SKM-1 (cell line): Measurements from ENCODE around the gene ZCCHC14.
"Not testable (repeated sequence)": the region's sequence is repeated elsewhere in the genome, so short reads cannot be mapped to it uniquely, and the experiment has no call there.

Source experiments
- DNase-seq: peaks from one replicate; lab custom pipeline; 2025; ENCODE audit not compliant: unreplicated experiment; lab: John Stamatoyannopoulos, UW

Gene ZCCHC14

DNA sequence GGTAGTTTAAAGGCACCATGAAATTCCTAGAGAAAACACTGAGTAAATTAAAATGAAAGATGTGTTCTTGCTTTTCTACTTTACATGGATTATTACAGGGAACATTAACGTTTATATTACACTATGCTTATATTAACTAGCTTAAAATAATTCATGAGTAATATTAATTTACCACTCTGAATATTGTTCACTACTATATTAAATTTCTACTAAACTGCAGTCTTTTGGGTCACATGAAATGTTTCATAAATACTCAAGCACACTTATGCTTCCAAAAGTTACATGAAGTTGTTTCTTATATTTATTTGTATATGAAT is 104.0 kb downstream of the ZCCHC14 start:
- no peak for DNase-seq

DNA sequence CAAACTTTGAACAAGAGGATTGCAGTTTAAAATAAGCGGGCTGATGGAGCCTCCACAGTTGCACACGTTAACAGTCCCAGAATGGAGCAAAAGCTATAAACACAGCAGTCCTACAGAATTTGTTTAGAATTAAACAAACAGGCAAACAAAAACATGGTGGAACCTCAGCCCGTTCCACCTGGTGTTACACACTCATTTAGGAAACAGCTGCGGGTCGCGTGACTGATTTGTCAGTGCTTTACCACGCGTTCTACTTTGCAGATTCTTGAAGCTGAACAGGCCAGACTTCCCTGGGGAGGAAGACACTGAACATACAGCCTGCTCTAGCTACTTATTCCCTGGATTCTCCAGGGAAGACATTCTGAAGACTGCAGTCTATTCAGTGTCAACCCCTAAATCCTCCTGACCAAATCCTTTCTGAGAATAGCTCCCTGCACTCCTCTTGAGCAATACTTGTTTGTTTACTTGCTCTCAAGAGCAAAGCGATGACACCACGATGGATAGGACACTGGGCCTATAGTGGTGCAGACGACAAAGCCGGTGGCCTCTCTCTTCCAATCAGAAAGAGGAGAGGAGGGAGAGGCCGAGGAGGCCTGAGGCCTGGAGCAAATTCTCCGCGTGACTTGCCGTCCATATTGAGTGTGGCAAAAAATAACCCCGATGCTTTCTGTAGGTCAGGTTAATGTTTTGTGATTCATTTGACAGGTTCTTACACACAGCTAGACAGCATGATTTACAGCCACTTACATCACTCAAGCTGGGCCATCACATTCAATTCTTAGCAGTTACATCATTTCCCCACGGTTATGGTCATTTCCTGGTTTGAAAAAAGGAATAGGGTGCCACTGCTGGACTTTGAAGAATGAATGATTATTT is 104.6 kb downstream of the ZCCHC14 start:
- peak; percentile 92 for DNase-seq

DNA sequence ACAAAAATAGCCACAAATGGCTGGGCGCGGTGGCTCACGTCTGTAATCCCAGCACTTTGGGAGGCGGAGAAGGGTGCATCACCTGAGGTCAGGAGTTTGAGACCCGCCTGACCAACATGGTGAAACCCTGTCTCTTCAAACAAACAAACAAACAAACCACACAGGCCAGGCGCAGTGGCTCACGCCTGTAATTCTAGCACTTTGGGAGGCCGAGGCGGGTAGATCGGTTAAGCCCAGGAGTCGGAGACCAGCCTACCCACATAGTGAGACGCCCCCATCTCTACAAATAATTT is 108.0 kb downstream of the ZCCHC14 start:
- not testable (repeated sequence) for DNase-seq

DNA sequence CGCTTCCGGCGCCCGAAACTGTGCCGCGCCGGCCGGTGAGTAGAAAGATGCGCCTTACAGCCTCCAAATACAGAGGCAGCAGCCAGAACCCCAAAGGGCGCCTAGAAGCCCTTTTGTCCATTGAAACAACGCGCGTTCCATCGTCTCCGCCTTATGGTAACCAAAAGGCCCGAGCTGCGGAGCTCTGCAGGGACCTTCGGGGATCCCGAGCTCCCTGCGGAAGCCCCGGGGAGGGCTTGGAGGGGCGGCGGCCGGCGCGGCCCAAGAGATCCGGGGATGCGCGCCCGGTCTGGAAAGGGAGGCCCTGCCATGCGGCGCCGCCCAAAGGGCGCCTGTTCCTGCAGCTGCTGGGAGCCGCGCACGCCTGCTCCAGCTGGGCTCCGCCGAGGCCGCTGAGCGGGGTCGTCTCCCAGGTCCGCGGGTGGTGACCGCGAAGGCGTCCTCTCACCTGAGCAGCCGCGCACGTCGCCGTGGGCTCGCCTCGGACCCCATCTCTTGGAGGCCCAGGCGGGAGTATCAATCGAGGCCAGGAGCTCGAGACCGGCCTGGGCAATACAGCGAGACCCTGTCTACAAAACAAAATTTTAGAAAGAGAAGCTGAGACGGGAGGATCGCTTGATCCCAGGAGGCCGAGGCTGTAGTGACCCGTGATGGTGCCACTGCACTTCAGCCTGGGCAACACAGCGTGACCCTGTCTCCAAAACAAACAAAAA is 108.5 kb downstream of the ZCCHC14 start:
- no peak for DNase-seq

DNA sequence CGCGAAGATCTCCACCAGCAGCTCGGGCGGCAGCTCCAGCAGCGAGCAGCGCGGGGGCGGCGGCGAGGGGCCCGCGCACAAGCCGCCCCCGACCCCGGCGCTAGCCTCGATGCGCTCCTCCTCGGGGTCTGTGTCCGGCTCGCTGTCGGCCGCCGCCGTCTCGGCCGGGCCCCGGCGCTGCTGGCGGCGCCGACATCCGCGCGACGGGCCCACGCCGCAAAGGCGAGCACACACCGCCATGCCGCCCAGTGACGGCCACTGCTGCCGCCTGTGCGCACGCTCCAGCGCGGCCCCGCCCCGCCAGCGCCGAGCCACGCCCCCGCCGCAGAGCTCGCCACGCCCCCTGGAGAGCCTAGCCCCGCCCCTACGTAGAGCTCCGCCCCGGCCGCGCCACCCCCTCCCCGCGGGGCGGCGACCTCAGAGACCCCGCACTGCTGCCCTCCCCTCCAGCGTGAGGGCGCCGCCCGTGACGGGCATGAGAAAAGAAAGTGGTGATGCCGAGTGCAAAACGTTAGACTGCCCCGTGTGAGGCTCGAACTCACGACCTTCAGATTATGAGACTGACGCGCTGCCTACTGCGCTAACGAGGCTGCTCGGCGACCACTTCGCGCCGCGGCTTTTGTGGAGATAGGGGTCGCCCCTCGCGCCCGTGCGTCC is 109.2 kb downstream of the ZCCHC14 start, which contains the start of gene FBXO31:
Gene FBXO31, minus strand, starts transcription at position 272 of the 657 bp plus-strand sequence. Its CDS starts 32 bp downstream, at position 240.
- DNase-seq, result peak; percentile 70

DNA sequence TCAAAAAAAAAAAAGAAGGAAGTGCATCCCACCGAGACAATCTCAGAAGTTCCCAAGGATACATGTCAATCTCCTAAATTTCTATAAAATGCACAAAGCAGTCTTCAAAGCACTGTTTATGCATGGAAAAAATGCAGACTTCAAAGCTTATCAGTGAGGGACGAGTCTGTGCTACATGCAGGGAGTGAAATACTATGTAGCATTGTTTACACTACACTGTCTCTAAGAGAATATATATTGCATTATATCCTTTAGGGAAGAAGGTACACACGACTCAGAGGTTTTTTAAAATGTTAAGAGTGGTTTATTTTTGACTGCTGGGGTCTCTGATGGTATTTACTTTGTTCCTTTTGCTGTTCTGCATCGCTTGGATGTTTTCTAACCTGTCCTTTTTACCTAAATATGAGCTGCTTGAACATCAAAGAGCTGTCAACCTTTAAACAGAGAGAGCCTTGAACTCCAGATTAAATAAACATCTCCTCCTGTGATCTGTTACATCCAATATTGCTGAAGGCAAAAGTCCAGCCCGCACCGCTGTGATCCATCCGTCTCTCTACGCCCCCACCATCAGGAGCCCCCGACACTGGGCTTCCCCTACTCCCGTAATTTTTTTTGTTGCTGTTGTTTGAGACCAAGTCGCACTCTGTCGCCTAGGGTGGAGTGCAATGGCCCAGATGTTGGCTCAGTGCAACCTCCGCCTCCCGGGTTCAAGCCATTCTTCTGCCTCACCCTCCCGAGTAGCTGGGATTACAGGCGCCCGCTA is 110.6 kb downstream of the ZCCHC14 start:
- no peak for DNase-seq

DNA sequence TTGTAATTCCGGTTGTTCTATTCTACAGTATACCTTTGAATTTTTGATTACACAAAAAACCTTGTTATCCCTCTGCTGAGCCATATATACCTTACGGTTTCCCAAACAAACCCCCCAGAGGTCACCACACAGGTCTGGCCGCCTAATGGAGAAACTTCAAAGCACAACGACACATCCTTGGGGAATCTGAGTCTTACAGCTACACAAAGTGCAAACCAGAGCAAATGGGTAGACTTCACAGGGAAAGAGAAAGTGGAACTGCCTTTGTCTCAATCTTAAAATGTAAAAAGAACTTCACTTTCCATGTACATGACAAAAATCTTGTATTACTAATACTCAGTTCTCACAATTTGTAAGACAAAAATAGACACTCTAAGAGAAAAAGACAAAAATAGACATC is 111.9 kb downstream of the ZCCHC14 start:
- no peak for DNase-seq

DNA sequence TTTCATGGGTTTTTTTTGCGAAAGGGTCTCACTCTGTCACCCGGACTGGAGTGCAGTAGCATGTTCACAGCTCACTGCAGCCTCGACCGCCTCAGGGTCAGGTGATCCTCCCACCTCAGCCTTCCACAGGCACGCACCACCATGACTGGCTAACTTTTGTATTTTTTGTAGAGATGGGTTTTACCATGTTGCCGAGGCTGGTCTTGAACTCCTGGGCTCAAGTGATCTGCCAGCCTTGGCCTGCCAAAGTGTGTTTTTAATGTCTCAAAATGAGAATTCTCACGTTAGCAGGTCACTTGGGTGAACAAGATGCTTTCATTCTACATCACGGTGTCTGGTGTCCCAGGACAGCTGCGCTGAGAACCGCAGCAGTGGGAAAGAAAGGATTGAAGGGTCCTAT is 112.4 kb downstream of the ZCCHC14 start:
- no peak for DNase-seq

DNA sequence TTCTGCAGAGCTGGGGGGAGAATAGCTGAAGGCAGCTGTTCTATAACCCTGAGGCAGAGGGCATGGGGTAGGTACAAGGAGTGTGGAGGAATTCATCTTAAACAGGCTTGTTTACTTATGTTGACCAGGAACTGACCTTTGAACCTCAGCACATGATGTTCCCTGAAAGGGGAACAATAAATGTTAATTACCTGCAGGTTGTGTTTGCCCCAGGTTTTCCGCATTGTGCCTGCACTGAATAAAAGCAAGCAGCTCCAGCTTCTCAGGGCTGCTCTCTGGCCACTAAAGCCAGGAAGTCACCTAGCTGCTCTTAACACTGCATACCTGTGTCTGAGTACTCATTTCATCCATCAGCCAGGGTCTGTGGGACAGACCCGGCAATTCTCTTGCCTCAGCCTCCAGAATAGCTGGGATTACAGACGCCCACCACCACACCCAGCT is 113.5 kb downstream of the ZCCHC14 start:
- DNase-seq, result not testable (repeated sequence)

DNA sequence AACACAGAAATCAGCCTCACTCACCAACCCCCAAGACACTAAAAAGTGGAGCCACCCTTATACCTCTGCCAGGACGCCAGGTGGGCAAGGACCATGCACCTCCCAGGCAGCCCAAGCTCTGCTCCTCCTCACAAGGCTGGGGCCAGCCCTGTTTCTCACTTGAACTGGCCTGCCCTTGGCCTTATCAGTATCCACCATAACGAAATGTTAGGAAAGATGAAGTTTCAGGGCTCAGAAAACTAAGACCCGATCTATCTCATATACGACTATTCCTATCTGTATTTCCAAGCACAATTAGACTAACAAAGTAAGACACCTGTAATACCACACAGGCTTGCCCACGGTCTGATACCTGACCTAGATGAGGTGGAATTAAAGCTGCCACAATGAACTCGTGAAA is 116.2 kb downstream of the ZCCHC14 start:
- no peak for DNase-seq

DNA sequence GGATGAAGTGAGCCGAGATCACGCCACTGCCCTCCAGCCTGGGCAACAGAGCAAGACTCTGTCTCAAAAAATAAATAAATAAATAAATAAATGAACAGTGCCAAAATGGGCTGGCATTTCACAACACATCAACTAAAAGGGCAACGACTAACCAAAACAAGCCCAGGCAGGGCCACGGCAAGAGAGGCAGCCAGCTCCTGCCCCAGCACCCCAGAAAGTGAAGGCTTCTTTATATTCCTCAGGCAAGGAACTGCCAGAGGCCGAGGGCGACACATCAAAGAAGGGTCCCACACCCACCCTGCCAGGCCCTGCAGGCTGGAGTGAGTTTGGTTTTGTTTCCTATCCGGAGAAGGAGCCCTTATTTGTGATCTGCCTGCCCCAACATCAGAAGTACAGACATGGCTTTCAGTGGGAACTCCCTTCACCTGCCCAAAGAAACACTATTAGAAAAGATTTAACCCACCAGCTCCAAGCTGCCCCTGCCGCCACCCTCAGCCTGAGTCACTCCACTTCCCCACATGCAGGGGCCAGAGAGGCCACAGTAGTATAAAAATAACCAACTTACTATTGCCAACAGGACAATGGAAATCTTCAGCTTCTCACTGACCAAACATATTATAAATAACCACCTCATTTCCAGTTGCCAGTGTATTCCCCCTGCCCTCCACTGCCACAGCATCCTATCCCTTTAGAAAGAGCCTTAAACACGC is 117.2 kb downstream of the ZCCHC14 start:
- no peak for DNase-seq

DNA sequence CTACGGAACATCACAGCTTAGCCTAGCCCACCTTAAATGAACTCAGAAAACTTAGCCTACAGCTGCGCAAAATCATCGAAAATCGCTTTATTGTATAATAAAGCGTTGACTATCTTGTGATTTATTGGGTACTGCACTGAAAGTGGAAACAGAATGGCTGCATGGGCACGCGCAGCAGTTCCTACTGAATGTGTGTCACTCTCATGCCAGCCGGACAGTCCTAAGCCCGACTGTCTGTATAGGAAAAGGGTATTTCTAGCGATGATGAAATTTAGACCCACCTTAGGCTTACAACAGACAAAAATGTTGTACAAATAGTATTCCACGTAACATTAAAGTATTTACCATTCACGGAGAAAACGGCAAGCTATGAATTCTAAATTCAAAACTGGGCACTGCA is 118.5 kb downstream of the ZCCHC14 start:
- no peak for DNase-seq

DNA sequence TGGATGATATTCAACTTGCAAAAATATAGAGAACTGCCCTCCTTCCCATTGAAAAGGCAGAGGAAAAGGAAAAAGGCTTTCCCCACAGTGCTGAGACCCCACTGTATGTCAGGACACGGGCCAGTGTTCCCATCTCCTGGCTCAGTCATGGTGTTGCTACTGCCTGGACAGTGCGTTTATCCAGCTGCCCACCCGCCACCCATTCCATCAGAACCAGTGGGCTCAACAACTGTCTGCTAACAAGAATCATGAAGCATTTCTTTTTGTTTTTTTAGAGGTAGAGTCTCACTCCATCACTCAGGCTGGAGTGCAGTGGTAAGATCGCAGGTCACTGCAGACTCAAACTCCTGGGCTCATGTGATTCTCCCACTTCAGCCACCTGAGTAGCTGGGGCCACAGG is 120.5 kb downstream of the ZCCHC14 start:
- DNase-seq, result no peak

DNA sequence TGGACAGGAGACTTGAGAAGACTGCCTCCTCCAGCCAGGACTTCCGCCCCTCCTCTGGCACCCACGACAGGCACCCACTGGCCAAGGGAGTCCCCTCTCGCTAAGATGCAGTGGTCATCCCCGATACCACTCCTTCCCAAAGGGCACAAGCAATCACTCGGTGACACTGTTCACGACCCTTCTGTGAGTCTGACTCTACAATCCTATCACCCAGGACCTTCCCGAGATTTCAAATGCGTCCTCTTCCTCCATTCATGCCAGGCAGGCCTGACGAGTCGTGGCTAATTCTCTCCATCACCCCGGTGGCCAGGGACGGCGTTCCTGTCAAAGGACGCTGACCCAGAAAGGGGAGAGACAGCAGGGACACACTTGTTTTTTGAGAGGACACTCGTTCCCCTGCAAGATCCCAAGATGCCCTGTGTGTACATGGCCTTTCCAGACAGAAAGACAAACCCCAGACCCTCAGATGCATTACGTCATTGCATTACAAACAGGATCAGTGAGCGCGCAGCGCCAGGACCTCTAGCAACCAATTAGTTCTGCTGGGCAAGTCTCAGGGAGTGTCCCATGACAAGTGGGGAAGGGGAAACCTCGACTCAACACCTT is 121.5 kb downstream of the ZCCHC14 start:
- DNase-seq, result no peak

DNA sequence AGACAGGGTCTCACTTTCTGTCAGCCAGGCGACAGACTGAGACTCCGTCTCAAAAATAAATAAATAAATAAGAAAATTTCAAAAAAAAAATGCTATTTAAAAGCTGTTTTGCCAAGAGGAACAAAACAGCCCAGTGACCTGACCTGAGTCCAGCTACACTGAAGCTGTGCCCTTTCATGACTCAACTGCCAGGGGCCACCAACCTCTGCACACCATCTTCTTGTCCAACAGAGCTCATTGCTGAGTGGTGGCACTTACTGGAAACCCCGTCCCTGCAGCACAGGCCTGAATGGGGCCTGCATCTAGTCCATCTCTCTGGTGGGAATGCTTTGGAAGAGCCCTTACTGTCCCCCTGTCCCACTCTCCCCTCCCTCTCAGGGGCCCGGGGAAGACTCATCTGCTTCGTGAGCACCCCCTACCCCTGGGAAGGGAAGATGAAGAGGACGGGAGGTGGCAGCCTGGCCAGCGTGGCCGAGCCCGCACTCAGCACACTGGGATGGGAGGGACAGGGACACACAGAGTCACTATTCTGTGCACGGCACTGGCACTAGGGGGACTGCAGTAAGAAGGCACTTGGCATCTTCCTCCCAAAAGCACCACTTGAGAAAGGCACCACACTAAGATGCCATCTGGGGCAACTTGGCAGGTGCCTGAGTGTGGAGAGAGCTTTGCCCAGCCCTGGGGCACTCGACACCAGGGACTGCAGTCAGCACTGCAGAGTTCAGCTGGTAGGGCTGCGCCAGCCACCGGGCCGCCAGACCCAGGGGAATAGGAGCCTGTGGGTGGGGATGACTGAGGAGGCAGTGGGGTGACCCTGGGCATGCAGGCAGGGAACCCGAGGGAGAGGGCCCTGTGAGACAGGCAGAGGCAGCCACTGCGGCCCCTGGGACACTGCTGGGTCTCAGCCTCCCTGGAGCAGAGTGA is 122.8 kb downstream of the ZCCHC14 start:
- DNase-seq, result no peak

DNA sequence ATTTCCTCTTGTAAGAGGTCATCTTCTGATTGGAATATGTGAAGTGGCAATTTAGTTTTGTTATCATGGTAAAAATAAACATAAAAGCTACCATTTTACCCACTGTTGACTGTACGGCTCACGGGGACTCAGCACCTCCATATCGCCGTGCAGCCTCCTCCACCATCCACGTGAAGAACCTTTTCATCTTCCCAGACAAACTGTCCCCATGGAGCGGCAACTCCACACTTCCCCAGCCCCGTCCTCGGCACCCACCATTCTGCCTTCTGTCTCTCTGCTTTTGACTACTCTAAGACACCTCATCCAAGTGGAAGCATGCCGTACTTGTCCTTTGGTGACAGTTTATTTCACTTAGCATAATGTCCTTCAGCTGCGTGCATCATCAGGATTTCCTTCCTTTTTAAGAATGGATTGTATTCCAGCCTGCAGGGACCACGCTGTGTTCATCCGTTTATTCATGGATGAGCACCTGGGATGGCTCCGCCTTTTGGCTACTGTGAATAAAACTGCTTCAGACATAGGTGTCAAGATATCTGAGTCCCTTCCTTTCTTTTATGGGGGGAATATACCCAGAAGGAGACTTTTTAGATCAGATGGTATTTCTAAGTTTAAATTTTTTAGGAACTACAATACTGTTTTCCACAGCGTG is 123.6 kb downstream of the ZCCHC14 start:
- DNase-seq, result no peak

DNA sequence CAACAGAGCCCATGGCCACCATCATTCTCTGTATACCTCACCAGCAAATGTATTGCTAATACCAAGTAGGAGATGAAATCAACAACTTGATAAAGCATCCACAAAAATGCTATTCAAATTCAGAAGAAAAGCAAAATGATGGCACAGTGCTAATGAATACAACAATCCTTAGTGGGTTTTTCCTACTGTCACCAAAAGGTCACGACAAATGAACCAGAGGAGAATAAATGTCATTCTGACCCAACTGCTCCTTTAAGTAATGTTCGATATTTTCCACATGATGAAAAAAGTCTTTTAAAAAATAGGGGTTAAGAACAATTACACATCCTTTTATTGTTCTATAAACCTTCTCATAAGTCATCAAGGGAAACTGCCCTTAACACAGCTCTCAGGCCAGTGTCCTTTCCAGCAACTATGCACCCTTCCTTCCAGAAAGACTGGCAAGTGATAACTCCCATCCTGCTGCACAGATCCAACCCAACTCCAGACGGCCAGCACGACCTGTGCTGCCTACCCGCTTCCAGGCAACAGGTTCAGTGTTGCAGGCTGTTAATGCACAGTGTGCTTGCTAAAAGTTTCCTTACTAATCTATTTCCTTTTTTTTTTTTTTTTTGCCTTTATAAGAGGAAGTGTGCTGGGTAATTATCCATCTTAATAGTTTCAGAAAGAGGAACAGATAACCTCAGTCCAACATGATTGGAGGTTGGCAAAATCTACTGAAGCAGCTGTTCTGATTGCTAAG is 124.6 kb downstream of the ZCCHC14 start:
- peak; percentile 43 for DNase-seq

DNA sequence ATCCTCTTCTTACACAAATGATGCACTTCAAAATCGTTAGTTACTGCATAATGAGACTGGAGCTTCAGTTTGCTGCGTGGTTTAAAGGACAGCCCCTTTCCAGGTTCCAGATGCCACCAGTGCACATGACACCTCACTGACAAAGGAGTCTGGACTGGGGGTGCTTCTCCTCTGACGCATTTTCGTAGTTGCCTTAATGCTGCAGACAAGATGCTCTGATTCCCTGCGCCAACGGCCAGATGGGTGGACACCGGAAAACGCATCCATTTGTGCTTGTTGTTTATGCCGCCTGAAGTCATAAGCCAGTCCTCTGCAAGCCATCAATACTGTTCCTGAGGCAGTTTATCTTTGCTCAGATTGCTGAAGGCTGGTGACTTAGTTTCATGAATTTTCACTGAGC is 125.3 kb downstream of the ZCCHC14 start:
- DNase-seq, result no peak
